ENCODE results near the gene SLITRK4. TPM values are rescaled to one million over a fixed set of nuclear protein-coding genes. Genes with fewer than 3 reads are reported as not detected.

SLITRK4 gene
- total RNA-seq, 1 donor from 2014 or later = 0.30 TPM

- intact Hi-C loops (cut with micrococcal nuclease) = no loop called here
Measured at GRCh38 chrX:143663755-143664154, 27.9 kb upstream of the SLITRK4 start.

GRCh38 chrX:143661286-143661685 is 25.4 kb upstream of the SLITRK4 start:
- Histone ChIP-seq H3K4me3 (no peak overlapping the region), H3K9me3 (replicated peaks) (no peaks in the 10 kb centered on the region), H3K4me1 (no peaks in the 10 kb centered on the region), H3K27me3 (ENCODE audit: low read depth) (no peaks in the 10 kb centered on the region), H3K36me3 (no peaks in the 10 kb centered on the region), H3K27ac (replicated peaks) (no peak overlapping the region)
- intact Hi-C loops (cut with micrococcal nuclease) = no loop called here
- TF ChIP-seq CTCF (IDR thresholded peaks at IDR 0.05; ENCODE audit: borderline replicate concordance) = no peak
- DNase-seq = no peak

More at GRCh38 chrX:143663755-143664154, 27.9 kb upstream of the SLITRK4 start:
- no peaks in the 10 kb centered on the region for H3K36me3 ChIP-seq
- H3K4me1 ChIP-seq = no peaks in the 10 kb centered on the region
- no peak for DNase-seq
- no peaks in the 10 kb centered on the region for H3K9me3 ChIP-seq (replicated peaks)
- H3K4me3 ChIP-seq = no peak overlapping the region
- H3K27ac ChIP-seq (replicated peaks) = no peak overlapping the region
- TF ChIP-seq CTCF (IDR thresholded peaks at IDR 0.05; ENCODE audit: borderline replicate concordance) = no peak
- H3K27me3 ChIP-seq (ENCODE audit: low read depth) = no peaks in the 10 kb centered on the region

GRCh38 chrX:143648705-143649104 is 12.8 kb upstream of the SLITRK4 start:
- H3K4me3 ChIP-seq = no peak overlapping the region
- H3K27ac ChIP-seq (replicated peaks) = no peak overlapping the region
- intact Hi-C loops (cut with micrococcal nuclease) = no loop called here
- H3K9me3 ChIP-seq (replicated peaks) = no peaks in the 10 kb centered on the region
- no peak for TF ChIP-seq CTCF (IDR thresholded peaks at IDR 0.05; ENCODE audit: borderline replicate concordance)
- DNase-seq = no peak
- no peaks in the 10 kb centered on the region for H3K27me3 ChIP-seq (ENCODE audit: low read depth)
- no peaks in the 10 kb centered on the region for H3K4me1 ChIP-seq
- H3K36me3 ChIP-seq = no peaks in the 10 kb centered on the region

DNA sequence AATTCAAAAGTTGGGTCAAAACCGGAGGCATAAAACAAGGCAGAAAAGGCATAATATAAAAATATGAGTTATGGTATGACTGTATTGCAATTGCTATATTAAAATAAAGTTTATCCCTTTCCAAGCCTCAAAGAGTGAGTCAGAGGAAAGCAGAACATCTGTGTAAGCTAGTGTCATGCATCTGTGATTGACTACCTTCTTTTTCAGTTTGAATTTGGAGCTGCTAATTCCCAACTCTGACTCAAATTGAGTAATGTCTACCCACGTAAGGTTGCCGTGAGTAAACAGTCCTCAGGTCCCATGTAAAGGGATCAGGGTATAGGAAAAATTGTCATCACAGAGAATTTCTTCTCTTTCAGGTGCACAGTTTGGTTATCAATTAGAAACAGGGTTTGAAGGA is 6.5 kb upstream of the SLITRK4 start:
- Histone ChIP-seq H3K36me3 (no peaks in the 10 kb centered on the region), H3K27ac (replicated peaks) (no peak overlapping the region), H3K9me3 (replicated peaks) (no peaks in the 10 kb centered on the region), H3K4me3 (no peak overlapping the region), H3K4me1 (no peaks in the 10 kb centered on the region), H3K27me3 (ENCODE audit: low read depth) (no peaks in the 10 kb centered on the region)
- no peak for TF ChIP-seq CTCF (IDR thresholded peaks at IDR 0.05; ENCODE audit: borderline replicate concordance)
- no peak for DNase-seq
- intact Hi-C loops (cut with micrococcal nuclease) = no loop called here

GRCh38 chrX:143636831-143637230 is 930 bp upstream of the SLITRK4 start:
- Histone ChIP-seq H3K4me3 (no peak overlapping the region), H3K4me1 (peaks cover 4% of the 10 kb centered on the region), H3K27me3 (ENCODE audit: low read depth) (peaks cover 28% of the 10 kb centered on the region), H3K36me3 (no peaks in the 10 kb centered on the region), H3K9me3 (replicated peaks) (no peaks in the 10 kb centered on the region), H3K27ac (replicated peaks) (no peak overlapping the region)
- DNase-seq = no peak
- intact Hi-C loops (cut with micrococcal nuclease) = no loop called here
- TF ChIP-seq CTCF (IDR thresholded peaks at IDR 0.05; ENCODE audit: borderline replicate concordance) = no peak

Measured in left ventricle myocardium inferior (tissue), 1 donor.